ENCODE results near the gene PGD.
"Not testable (repeated sequence)": the region's sequence is repeated elsewhere in the genome, so short reads cannot be mapped to it uniquely, and the experiment has no call there.

Gene PGD

DNA sequence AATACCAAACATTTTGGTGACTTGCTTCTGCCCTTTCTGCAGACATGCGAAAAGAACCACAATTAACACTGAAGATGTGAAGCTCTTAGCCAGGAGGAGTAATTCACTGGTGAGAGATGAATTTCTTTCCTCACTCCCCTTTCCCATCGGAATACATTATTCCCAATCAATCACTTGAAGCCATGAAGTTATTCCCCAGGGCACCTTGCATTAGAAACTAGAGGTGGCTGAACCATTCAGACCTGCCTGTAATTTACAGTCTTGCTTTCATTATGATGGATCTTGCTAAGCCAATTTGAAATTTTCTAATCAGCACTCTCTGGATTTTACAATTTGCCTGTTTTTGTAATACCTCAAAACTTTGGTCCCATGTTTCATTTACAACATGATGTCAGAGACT lies 41.4 kb downstream of the PGD start:
- DNase-seq = no peak

GRCh38 chr1:10440794-10441193 lies 41.9 kb downstream of the PGD start:
- DNase-seq = no peak

- no peak for DNase-seq
These were observed 45.4 kb downstream of the PGD start for GRCh38 chr1:10444248-10444647.

- no peak for DNase-seq
These were observed 46.0 kb downstream of the PGD start for GRCh38 chr1:10444795-10445397.

- no peak for DNase-seq
These were observed 48.0 kb downstream of the PGD start for GRCh38 chr1:10446790-10447422.

- no peak for DNase-seq
These were observed 50.9 kb downstream of the PGD start, which contains the start of gene CORT for GRCh38 chr1:10449751-10450150. TSS of gene CORT (plus strand) at chr1:10450031. CDS start at chr1:10450224, 193 bp downstream.

DNA sequence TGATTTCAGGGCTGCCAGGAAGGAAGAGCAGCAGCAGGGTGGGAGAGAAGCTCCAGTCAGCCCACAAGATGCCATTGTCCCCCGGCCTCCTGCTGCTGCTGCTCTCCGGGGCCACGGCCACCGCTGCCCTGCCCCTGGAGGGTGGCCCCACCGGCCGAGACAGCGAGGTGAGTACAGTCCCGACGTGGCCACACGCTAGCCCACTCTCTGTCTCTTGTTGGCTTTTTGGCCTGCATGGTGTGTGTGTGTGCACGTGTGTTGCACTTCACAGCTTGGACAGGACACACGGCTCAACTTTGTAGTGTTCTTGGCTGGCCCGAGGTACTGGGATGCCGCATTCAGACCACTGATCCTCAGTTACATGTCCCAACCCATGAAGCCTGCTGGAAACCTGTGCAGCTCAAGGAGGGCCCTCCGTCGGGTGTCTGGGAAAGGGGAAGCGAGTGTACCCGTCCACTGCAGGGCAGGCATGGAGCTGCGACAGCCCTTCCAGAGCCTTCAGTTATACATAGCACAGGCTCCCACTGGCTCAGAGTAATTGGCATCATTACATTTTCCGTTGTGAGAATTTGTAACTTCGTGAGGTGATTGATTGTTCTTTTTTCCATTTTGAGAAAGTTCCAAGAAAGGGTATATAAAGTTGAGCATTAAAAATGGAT lies 51.4 kb downstream of the PGD start:
- DNase-seq = no peak

DNA sequence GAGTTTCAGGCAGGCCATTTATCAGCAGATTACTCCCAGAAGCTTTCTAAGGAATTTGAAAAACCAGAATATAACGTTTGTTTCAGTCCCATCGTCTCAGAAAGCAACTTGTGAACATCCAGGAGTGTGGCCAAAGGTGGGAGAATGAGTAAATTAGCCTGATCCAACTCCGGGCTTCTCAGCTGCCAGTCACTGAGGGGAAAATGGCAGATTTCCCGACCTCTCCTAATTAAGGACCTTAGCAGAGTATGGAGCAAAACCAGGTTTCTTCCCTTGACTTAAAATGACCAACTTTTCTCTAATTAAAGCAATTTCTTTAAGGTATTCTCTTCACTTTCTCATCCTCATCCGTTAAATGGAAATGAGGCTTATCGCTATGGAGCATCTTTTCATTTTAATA lies 52.0 kb downstream of the PGD start:
- no peak for DNase-seq

GRCh38 chr1:10451287-10451686 lies 52.4 kb downstream of the PGD start:
- DNase-seq = no peak

DNA sequence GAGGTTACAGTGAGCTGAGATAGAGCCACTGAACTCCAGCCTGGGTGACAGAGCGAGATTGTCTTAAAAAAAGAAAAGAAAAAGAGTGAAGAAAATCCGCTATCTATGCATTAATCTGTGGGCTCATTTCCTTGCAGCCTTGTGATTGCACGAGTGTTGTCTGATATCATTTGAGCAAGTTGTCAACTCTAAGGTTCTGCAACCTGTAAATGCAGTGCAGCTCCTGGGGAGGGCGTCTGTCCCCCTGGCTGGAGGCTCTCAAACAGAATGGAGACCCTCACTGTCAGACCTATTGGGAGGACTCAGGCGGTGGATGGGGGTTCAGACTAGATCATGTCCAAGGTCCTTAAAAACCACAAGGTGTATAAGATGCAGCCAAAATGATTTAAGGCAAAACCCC lies 57.2 kb downstream of the PGD start:
- no peak for DNase-seq

DNA sequence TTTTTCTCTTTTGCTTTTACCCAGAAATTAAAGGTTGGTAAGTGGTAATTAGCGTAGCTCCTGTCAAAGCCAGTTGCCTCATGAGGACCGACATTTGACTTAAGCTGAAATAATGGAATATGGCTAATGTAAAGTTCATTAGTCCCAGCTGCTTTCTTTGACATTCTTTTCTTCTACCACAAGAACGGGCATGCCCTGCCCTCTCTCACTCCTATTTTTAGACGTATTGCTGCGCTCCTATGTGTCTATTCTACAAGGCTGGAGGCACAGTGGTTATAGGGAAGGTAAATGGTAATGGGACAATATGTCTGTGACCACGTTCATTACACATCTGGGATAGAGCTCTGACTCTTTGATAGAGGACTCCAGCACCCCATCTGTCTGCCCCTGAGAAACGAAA lies 57.8 kb downstream of the PGD start:
- DNase-seq = no peak

- DNase-seq = not testable (repeated sequence)
These were observed 58.6 kb downstream of the PGD start for GRCh38 chr1:10457462-10457861.

DNA sequence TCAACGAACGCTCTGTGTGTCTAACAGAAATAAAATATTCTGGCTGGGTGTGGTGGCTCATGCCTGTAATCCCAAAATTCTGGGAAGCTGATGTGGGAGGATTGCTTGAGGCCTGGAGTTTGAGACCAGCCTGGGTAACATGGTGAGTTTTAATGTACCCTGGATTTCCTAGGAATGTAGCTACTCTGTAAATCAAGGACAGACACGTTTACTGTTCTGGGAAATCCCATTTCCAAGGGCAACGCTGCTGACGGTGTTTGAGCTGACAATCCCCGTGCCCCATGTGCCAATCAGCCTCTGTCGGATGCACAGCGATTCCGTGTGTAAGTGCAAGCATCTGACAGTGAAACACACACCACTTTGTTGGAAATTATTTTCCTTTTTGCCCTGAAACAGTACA lies 59.0 kb downstream of the PGD start:
- no peak for DNase-seq

GRCh38 chr1:10459184-10459583 lies 60.3 kb downstream of the PGD start:
- DNase-seq = no peak

DNA sequence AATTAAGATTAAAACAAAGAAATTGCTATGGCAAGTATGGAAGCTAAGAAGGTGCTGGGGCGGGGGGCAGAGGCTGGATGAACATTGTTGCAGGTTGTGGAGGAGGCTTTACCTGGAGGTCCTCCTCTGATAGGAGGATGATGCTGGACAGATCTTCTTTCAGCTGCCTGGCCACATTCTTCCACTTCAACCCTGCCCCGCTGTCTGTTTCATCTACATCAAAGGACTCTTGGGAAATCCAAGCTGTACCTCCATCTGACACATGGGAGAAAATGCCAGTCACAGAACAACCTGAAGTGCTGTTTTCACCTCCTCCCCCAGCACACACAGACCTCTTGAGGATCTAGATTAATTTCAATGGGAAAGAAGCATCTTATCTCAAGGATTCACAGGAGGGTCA lies 68.2 kb downstream of the PGD start:
- no peak for DNase-seq

- DNase-seq = no peak
These were observed 71.2 kb downstream of the PGD start for GRCh38 chr1:10470043-10470442.

Data from NCI-H1694 treated with DMSO at 0.1 percent for 48 hours (cell line).